SIG-M5 (cell line): ENCODE results near the gene NUDT14.

Source experiments
- DNase-seq: peaks from one replicate; lab custom pipeline; 2025; lab: John Stamatoyannopoulos, UW

The NUDT14 gene

GRCh38 chr14:105212541-105213300 is 31.6 kb upstream of the NUDT14 start:
- DNase-seq = no peak

DNA sequence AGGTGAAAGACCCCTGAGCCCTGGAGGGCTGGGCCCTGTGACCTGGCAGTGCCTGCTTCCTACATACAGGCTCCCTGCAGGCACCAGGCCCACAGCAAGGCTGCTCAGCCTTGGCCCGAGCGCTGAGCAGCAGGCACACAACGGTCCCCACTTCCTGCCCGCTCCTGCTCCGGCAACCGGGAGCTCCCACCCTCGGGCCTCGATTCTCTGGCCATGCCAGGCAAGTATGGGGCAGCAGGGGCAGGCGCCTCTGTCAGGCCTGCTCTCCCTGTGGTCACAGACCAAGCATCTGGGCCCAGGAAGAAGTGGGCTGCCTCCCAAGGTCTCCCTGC is 30.6 kb upstream of the NUDT14 start:
- no peak for DNase-seq

DNA sequence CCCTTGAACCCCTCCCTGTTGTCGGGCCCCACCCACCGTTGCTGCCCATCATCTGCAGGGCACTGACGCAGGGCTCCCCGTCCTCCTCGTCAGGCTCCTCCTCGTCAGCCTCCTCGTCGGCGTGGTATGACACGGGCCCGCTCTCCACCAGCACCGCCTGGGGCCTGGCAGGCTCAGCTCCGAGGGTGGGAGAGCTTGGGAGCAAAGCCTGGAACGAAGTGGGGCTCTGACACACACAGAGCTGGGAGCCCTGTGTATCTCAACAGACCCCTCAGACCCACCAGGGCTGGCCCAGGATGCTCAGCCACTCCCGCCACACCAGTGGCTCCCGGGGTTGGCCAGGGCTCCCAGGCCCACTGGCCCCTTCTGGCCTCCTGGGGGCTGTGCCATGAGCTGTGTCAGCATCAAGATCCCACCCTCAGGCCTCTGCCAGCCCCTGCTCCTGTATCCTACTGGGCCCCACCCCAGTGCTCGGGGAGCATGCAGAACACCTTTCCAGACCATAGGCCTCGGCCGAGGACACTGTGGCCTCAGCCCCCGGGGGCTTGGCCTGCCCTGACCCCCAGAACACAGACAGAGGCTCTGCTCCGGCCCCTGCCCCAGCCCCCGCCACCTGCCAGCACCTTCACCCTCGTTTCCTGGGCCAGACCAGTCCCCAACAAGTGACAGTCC is 30.1 kb upstream of the NUDT14 start:
- no peak for DNase-seq

DNA sequence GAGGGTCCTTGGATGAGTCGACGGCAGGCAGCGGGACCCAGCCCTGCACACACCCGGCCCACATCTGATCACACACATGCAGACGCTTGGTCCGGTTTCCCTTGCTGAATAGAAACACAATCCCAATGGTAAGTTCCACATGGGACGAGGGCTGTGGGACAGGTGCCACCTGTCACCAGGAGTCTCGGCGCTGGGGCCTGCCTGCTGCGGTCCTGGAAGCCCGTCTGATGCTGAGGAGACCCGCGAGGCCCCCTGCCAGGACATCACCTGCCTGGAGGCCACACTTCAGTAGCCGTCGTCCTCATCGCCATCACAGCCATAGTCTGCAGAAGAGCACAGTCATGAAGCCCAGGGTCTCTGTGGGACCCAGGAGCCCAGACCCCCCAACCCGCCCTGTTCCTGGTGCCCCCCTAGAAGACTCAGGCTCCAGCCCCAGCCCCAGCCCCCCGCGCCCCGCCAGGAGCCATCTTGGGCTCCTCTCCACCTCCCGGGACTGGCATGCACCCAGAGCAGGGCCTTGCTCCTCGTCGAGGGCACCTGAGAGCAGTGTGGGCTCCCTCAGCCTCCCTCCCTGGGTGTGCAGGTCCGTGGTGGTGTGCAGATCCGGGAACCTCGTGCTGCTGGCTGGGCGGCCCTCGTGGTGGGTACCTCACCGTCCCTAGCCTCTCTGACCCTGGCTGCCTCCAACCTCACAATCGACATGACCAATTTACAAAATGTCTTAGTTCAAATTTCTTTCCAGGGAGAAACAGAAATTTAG is 29.3 kb upstream of the NUDT14 start:
- DNase-seq = no peak

DNA sequence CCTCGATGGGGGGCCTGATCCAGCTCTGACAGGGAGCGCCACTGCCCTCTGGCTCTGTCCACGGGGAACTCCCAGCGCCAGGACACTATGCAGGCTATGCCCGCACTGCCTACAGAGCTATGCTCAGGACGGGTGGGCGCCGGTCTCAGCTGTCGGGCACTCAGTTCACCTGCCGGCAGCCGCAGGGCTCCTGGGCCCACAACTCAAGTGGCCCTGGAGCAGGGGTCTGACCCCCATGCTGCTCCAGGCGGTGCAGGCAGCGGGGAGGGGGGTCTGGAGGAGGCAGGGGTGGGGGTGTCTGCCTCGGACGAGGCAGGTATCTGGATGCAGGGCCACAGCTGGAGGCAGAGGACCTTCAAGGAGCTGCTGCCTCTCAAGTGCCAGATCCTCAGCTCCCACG is 28.5 kb upstream of the NUDT14 start:
- DNase-seq = no peak

- no peak for DNase-seq
These were observed 28.0 kb upstream of the NUDT14 start for GRCh38 chr14:105209091-105209490.

DNA sequence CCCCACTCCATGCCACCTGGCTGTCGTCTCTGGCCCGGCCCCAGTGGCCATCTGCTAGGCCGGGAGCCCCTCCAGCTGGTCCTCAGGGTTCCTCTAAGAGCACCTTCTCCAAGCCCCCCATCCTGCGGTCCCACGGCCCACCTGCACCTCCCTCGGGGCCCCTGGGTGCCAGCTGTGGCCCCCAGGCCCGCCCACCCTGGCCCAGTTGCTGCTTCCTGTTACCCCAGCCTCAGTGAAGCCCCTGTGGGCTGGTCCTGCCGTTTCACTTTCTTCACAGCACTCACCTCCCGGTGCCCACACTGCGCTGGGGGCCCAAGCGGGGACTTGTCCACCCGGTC is 27.6 kb upstream of the NUDT14 start:
- no peak for DNase-seq

- DNase-seq = no peak
These were observed 27.1 kb upstream of the NUDT14 start for GRCh38 chr14:105207996-105208737.

GRCh38 chr14:105207460-105207901 is 26.4 kb upstream of the NUDT14 start:
- DNase-seq = no peak

DNA sequence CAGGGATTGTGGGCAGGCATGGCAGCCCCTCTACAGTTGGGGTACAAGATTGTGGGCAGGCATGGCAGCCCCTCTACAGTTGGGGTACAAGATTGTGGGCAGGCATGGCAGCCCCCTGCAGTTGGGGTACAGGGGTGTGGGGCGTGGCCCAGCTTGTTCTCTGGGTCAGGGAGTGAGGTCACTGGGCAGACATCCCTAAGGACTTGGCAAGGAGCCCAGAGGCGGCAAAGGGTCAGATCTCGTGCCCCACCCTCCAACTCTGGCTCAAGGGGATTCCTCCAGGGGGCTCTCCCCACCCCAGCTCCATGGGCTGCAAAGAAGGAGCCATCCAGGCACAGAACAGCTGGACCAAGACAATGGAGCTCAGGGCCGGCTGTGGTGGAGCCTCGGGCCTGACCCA is 25.8 kb upstream of the NUDT14 start:
- no peak for DNase-seq

GRCh38 chr14:105205673-105206208 is 24.6 kb upstream of the NUDT14 start:
- DNase-seq = no peak

GRCh38 chr14:105204931-105205672 is 24.0 kb upstream of the NUDT14 start:
- DNase-seq = no peak

- no peak for DNase-seq
These were observed 23.3 kb upstream of the NUDT14 start for GRCh38 chr14:105204206-105204930.

DNA sequence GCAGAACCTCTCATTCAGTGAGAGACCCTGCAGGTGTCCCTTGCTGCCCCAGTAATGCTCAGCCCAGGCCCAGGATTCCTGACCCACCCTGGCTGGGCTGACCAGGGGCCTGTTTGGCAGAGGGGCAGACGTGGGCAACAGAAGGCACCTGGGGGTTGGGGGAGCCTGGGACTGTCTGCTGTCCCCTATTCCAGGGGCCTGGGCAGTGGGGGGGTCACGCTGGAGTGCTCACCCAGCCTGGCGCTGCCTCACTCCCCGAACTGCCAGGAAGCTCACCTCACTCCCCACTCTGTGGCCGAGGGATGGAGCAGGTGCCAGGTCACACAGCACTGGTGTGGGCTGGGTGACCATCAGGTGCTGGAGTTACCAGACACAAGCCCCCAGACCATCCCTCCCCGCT is 22.6 kb upstream of the NUDT14 start:
- no peak for DNase-seq

DNA sequence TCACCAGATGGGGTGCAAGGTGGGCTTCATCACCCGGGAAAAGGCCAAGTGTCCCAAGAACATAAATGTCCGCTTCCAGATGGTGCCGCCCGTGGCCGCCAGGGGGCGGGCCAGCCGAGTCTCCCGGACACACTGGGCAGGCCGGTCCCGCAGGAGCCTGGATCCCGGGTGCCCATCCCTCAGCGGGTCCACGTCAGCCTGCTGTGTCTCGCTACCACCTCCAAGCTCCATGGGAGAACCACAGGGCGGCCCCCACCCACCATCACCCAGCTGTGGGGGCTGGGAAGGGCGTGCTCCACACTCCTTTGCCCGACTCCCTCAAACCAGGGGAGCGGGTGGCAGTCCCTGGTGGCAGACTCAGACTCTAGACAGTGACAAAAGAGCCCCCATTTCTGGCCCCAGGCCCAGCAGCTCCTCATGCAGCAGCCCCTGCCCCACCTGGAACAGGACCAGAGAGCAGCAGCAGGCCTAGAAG is 22.0 kb upstream of the NUDT14 start:
- no peak for DNase-seq

GRCh38 chr14:105201925-105202513 is 20.9 kb upstream of the NUDT14 start:
- DNase-seq = no peak

DNA sequence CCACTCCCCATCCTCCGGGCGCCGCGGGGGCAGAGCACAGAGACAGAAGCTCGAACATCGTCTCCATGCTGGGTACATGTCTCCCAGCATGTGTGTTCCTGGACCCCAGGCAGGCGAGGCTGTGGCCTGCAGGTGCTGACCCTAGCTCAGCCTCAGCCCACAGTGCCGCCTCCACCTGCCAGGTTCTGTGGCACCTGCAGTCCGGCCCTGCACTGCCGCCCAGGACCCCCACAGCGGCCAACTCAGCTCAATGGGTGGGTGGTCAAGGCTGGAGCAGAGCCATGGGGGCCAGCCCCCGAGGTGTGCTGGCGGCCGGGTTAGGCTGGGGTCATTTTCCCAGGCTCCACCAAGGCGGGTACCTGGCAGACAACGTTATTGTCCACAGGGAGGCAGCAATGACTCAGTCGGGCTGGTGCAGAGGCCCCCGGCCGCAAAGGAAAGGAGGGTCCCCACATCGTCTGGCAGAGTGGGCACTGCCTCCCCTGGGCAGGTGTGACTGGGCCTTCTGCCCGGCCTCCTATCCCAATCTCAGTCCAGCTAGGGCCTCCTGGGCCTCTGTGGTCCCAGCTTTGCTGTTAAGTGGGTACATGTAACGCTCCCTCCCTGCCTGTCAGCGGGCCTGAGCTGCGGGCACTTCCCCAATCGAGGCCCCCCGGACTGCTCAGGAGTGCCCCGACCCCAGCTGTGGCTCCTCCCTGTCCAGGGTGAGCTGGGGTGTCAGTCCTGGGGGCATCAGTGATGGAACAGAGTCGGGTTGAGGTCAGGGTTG is 20.2 kb upstream of the NUDT14 start:
- no peak for DNase-seq

GRCh38 chr14:105200641-105201040 is 19.5 kb upstream of the NUDT14 start:
- DNase-seq = no peak

GRCh38 chr14:105200074-105200473 is 19.0 kb upstream of the NUDT14 start:
- no peak for DNase-seq

GRCh38 chr14:105199093-105199492 is 18.0 kb upstream of the NUDT14 start:
- no peak for DNase-seq
